Measurements from ENCODE around the gene RSRC1.
"Not testable (repeated sequence)": the region's sequence is repeated elsewhere in the genome, so short reads cannot be mapped to it uniquely, and the experiment has no call there.

RSRC1 gene

DNA sequence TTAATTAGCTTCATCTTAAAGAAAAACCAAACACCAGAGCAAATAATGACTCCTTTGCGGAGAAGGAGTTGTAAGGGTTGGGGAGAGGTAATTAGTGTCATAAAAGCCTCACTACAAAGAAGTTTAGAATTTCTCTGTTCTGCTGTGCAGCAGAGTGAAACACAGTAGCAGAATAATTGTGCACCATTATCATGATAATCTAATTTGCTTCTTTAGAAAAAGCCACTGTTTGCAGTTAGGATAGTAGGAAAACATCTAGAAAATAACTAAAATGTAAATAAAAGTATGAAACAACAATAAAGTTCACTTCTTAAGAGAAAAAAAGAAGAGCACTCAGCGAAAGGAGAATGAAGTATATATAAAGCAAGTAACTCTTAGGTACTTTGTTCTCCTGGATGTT lies 9.2 kb upstream of the RSRC1 start:
- no peak for FAIRE-seq
- DNase-seq (ENCODE audit: insufficient read length, low spot score) = no peak

DNA sequence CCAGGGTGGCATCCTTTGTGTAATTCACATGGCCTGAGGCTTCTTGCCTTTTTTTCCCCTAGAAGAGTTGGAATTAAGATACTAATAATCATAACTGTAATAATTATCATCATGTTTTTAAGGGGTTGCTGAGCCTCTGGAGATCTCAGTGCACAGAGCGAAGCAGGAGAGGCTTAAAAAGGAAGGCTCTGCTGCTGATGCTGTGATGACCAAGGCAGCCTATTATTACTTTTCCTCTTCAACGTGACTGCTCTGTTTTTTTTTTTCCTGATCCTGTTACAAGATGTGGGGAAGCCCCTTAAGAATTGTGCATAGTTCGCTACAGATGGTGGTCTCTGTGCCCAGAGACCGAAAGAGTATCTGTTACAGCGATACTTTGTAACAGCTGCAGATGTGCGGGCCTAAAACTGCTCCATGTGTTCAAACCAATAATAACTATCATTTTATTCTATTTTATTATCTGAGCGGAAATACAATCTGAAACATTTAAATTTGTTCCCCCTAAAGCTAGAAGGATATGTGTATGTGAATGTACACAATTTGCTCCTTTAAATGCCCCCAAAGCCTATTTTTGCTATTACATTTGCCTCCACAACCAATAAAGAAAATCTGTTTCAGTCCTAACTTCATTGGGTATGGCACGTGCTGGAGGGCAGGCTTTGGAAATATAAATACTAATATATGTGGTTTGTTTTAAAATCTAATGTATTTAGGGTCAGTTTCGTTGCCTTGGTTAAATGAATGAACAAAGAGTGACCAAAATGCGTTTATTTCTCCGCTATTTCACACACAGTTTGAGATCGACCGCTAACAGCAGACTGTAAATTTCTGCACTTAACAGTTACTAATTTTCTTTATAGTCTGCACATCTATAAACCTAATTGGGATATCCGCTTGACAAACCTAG lies 8.3 kb upstream of the RSRC1 start:
- no peak for DNase-seq (ENCODE audit: insufficient read length, low spot score)
- no peak for FAIRE-seq

DNA sequence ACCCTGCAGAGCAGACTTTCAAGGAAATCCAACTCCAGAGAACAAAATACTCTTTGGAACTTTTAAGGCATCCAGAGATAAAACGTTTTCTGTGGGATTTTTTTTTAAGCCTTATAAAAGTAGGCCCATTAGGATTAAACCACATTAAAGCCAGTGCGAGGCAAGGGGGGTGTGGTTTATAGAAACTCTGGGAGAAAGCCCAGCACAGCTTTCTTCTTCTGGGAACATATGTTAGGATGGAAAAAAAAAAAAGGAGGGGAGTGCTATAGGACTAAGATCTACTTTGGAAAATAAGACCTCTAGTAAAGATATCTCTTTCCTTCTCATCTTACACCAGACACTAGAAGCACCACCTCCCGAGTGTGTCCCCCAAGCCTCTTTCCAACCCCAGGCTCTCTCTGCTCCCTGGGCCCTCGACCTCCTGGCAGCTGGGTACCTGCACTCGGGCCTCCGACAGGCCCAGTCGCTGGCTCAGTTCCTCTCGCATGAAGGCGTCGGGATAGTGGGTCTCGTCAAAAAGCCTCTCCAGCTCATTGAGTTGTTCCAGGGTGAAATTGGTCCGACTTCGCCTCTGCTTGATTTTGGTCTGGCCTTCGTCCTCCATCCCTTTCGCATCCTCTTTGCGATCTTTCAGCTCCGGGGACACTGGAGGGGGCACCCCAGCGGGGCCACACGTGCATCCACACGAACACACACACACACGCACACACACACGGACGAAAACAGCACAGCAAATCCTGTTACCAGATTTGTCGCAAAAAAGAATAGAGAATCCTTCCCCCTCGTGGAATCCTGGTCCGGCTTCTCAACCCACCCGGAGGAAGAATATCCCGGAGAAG lies 7.4 kb upstream of the RSRC1 start:
- no peak for FAIRE-seq

DNA sequence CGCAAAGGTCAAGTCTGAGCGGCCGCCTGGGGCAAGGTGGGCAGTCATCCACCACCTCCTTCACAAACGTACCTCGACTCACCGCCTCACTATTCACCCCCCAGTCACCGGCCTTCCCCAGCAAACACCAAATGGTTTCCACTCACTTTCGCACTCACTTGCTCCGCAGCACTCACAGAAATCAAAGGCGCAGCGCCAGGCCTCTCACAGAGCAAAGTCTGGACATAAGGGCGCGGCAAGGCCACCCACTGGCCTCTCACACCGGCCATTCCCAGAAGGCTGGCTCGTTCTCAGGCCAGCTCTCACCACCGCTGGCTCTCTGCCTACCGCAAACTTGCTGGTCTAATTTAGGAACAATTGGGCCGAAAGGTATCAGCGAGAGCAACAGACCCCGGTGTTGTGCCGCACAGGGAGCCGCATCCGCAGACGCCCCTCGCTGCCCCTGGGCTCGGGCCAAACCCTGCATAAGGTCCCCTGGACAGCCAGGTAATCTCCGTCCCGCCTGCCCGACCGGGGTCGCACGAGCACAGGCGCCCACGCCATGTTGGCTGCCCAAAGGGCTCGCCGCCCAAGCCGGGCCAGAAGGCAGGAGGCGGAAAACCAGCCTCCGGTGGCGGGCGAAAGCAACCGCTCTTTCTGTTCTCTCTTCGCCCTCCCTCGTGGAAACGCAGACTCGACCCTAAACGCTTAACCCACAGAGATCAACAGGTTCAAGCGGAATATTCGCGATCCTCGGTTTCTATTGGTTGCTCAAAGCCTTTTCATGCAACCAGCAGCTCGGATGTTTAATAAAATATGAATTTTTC lies 6.6 kb upstream of the RSRC1 start:
- no peak for DNase-seq (ENCODE audit: insufficient read length, low spot score)
- peak; percentile 82 for FAIRE-seq

More for the DNA sequence above, 7.4 kb upstream of the RSRC1 start:
- no peak for DNase-seq (ENCODE audit: insufficient read length, low spot score)

DNA sequence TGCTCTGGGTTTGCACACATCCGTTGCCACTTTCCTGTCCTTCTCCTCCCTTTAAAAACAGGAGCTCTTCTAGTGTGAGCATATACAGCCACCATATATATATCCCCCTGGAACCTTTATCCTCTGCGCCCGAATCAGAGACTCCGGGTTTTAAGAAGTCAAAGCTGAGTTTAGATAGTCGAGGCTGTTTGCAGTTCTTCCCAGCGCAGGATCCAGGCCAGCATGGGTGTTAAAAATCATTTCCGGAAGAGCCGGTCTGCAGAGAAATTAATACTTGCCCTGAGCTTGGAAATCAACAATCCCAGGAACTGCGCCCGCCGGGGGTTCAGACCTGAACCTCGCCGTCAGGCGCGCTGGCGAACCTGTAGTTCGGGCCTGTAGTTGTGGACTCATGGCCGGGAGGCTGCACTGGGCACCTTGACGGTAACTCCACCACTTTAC lies 6.0 kb upstream of the RSRC1 start:
- no peak for FAIRE-seq
- no peak for DNase-seq (ENCODE audit: insufficient read length, low spot score)

DNA sequence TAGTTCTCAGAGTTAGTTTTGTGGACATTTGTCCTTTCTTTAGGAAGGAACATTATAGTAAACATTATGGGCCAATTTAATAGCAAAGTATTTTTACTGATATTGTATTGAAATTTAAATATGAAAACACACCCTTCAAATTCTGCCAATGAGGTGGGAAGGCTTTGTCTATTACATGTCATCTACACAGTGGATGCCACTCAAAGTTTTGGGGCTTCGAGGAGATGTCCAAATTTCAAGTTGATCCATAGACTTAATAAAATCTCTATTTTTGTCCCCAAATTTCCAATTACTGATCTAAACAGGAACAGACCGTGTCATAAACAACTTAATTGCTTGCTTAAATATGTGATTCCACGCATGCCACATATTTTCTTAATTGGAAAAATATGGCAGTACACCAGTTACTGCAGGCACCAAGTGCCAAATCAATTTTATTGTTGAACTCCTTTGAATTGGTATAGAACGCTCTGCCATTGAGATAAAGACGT lies 5.4 kb upstream of the RSRC1 start:
- DNase-seq (ENCODE audit: insufficient read length, low spot score) (no peak), FAIRE-seq (no peak)

DNA sequence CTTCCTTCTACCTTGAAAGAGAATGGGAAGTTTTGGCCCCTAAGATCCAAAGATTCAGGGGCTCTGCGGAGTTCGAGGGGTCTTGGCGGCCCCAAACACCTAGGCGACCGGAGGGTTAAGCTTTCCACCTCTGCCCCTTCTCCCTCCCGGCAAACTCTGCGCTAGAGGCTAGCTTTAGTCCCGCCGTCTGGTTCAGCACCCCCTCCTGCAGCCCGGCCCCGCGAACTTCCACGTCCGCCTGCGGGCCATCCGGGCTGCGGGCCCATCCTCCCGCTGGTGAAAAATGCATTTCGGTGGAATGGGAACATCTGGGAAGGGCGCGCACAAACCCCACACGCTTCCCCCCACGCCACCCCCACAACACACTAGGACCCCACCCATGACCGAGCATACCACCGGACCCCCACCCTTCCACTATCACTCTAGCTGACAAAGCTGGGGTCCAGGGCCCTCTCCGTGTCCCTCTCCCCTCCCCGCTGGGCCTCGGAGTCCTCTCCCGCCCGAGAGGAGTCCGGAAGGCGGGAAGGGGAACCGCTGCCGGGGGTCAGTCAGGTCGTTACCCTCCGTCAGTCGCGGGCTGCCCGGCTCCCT lies 4.7 kb upstream of the RSRC1 start:
- DNase-seq (ENCODE audit: insufficient read length, low spot score) = no peak
- no peak for FAIRE-seq

DNA sequence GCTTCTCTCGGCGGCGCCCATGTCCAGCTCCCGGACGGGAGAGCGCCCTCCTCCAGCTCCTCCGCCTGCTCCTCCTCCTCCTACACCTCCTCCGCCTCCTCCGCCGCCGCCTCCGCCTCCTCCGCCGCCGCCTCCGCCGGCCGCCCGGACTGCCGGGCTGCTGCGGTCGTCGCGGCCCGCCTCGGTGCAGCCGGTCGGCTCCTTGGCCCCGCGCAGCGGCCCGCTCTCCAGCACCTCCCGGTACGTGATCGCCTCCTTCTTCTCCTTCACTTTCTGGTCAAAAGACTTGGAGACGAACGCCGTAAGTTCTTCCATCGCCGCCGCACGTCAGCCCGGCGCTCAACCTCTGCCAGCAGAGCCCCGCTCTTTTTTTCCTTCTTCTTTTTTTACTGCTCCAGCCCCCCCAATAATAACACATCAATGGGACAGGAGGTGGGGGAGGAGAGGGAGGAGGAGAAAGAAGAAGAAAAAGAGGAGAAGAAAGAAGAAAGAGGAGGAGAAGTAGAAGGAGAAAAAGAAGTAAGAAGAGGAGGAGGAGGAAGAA lies 4.1 kb upstream of the RSRC1 start:
- DNase-seq (ENCODE audit: insufficient read length, low spot score) = no peak
- FAIRE-seq = no peak

DNA sequence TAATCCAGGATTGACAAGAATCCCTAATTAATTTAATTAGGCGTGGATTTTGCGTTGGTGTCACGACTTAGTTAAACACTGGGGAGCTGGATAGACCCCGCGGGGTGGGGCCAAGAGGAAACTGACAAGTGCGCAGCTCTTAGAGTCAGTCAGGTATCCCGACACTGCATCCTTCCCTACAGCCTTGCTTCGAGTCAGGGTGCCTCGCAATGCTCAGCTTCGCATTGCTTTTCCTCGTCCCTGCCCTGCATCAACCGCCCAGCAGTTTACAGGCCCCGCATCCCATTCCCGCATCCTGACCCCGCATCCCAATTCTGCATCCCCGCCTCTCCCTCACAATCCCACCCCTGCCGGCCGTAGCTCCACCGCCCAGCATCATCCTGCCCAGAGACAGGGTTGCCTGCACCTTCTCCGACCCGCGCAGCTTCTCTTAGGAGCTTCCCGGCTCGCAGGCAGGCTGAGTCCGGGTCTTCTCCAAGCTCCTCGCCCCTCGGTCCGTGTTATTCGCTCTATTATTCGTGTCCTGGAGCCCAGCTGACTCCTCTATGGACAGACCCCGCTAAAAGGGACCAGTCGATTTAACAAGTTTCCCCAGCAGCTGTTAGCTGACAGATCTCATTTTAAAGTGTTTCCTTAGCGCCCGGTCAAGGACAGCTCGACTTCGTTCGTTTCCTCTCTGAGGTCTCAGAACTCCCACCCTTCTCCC lies 3.0 kb upstream of the RSRC1 start:
- DNase-seq (ENCODE audit: insufficient read length, low spot score) = no peak

DNA sequence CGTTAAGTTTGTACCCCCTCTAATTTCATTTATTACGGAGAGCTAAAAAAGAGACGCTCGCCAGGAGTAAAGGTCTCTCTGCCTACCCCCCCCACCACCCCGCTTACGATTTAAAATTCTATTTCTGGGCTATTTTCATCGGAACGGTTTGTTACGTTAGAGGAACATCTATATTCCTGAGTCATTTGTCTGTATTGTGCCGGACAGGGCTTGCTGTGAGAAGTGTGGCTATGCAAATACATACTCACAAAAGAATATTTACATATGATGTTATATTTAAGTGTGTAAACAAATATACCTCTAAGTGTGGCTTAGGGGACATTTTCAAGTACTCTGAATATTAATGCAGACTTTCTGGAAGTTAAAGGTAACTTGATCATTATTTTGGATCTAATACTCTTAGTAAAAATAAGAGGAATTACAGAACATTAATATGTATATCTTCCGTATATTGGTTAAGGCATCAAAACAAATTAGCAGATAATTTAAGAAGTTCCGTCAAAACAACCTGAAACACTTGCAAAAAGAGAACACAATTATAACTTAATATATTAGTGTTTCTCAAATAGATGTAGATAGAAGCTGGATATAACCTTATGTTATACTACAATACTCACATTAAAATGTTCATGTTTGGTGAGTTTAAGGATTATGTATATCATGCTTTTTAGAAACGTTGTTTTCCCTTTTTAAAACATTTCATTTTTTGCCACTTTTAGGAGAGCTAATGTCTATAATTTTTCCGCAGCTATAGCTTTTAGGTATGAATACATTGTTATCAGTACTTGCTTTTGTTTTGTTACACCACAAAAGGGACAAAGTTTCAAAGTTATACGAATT lies 2.1 kb upstream of the RSRC1 start:
- DNase-seq (ENCODE audit: insufficient read length, low spot score) = no peak
- FAIRE-seq = no peak

More for the DNA sequence above, 3.0 kb upstream of the RSRC1 start:
- FAIRE-seq = no peak

DNA sequence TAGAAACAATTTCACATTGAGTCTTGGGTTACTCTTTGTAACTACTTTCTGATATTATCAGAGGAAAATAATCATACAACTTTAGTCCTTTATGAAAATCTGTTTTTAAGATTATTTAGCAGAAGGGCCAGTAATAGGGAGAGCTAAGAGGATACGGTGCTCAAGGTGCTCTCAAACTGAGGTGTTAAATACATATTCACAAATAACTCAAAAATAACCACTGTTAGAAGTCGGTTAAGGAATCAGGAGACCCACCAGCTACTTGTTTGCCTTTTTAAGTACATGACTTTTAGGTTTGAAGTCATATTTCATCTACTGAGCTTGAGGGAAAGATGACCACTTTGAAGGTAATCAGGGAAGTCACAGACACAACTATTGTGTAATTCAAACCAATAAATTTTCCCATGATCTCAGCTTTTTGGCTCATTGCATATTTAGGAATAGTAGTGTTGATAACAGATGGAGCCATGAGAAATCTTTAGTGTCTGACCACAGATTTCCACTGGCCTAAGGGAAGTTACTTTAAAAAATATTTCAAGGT lies 1.4 kb upstream of the RSRC1 start:
- no peak for DNase-seq (ENCODE audit: insufficient read length, low spot score)
- no peak for FAIRE-seq

DNA sequence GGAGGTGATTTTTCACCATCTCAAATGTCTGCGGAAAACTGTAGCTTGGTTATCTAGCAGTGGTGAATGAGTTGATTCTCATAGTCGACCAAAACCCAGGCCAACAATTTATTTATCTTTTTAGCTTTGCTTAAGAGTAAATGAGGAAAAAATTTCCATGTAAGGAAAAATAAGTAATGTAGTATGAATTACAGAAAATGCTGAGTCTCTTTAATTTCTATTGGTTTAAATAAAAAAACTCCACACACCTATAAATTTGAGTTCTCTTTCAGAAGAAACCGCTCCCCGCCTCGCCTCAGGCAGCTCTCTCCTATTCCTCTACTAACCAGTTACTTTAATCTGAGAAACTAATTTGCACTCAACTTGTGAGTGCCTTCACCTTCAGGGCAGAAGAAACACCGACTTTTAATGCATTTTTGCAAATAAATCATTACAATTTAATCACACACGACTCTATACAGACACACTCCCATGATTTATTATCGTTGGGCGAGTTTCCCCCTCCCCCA lies 540 bp upstream of the RSRC1 start:
- DNase-seq (ENCODE audit: insufficient read length, low spot score) (no peak), FAIRE-seq (no peak)

DNA sequence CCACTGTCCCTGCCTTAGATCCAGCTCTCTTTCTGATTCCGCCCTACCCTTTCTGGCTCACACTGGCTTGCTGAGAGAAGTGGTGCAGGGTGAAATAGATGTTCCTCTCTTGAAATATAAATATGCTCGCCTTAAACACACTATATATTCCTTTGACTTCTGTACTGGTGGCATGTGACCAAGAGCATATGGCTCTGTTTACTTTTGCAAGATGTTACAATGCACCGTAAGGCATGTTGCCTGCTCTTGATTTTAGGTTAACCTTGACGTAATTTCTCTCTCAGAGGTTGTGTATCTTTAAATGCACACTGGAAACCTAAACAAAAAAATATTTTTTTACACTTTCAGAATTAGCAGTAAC lies 749 bp downstream of the RSRC1 start:
- DNase-seq (ENCODE audit: insufficient read length, low spot score) = no peak
- no peak for FAIRE-seq

DNA sequence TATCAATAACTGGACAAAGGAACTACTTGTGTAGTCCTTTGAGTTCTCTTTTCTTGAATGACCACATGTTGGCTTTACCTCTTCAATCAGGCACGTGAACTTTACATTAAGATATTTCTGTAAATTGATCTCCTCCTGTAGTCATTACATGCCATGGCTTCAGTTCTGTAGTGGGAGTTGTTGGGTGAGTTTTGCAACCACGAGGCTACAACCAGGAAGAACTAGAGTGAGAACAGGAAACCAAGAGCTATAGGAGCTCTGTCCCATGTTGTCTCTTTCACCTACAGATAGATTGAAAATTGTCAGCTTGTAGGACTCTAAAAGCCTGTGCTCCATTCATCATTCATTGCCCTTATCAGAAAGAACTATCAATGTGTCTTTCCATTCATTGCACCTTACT lies 2.0 kb downstream of the RSRC1 start:
- no peak for FAIRE-seq

DNA sequence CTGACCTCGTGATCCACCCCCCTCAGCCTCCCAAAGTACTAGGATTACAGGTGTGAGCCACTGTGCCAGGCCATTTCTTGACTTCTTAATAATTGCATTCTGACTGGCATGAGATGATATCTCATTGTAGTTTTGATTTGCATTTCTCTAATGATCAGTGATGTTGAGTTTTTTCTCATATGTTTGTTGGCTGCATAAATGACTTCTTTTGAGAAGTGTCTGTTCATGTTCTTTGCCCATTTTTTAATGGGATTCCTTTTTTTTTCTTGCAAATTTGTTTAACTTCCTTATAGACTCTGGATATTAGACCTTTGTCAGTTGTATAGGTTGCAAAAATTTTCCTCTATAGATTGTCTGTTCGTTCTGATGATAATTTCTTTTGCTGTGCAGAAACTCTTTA lies 3.7 kb downstream of the RSRC1 start:
- DNase-seq (ENCODE audit: insufficient read length, low spot score); FAIRE-seq: not testable (repeated sequence)

More for the DNA sequence above, 2.0 kb downstream of the RSRC1 start:
- DNase-seq (ENCODE audit: insufficient read length, low spot score) = no peak

DNA sequence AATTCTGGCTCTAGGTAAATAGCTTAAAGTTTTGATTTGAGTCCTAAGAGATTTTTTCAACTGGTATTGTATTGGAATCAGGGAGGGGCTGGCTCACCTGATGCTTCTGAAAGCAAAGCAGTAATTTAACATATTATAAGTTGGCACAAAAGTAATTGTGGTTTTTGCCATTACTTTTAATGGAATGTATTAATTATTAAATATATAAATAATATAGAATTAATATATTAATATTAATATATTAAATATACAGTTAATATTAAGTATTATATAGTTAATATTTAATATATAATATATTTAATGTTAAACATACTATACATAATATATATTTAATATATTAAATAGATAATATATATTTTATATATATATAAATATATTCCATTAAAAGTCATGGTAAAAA lies 10.4 kb downstream of the RSRC1 start:
- DNase-seq (ENCODE audit: insufficient read length, low spot score) (no peak), FAIRE-seq (peak; percentile 66)

DNA sequence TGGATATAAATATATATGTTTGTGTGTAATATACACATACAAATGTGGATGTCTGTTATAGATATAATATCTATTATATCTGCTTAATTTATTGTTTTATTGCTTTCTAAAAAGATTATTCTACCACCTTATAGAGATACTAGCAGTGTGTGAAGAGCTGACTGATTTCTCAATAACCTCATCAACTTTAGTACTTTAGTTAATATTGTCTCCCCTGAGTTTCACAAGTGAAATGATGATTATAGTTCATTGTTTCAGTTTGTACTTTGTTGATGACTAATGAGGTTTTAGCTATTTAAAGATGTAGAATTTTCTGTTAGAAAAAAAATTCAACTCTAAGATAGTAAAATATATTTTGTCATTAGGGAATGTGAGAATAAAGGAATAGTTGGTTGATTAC lies 11.4 kb downstream of the RSRC1 start:
- DNase-seq (ENCODE audit: insufficient read length, low spot score) (no peak), FAIRE-seq (no peak)

DNA sequence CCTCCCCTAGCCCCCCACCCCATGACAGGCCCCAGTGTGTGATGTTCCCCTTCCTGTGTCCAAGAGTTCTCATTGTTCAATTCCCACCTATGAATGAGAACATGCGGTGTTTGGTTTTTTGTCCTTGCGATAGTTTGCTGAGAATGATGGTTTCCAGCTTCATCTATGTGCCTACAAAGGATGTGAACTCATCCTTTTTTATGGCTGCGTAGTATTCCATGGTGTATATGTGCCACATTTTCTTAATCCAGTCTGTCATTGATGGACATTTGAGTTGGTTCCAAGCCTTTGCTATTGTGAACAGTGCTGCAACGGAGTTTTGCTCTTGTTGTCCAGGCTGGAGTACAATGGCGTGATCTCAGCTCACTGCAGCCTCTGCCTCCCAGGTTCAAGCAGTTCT lies 12.8 kb downstream of the RSRC1 start:
- DNase-seq (ENCODE audit: insufficient read length, low spot score); FAIRE-seq: not testable (repeated sequence)
